Measurements from ENCODE around the gene ELK3.

Gene ELK3

DNA sequence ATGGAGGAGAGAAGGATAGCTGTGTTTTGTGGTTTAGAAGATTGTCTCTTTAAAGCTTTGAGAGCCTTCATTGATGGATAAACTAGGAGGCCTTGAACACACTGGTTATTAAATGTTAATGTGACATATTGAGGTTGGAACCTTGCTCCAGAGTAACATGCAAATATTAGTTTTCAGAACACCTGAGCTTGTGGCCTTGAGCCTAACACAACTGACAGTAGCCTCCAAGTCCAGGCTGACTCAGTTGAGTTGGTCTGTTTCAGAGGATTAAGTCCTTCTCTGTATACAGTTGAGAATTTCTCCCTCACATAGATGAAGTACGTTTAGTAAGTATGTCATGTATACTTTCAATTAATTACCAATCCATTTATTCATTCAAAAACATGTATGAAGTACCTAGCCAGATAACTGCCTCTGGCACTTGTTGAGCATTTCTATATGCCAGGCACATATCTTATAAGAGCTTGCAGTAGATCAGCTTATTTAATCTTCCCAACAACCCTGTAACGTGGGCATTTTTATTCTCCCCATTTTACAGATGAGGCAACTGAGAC lies 63.5 kb downstream of the ELK3 start:
- no peak for ATAC-seq
- TF ChIP-seq TOX (CRISPR knock-in tag; IDR thresholded peaks at IDR 0.05; ENCODE audit: borderline replicate concordance) (no peak), SNAI2 (CRISPR knock-in tag; IDR thresholded peaks at IDR 0.05) (no peak)

DNA sequence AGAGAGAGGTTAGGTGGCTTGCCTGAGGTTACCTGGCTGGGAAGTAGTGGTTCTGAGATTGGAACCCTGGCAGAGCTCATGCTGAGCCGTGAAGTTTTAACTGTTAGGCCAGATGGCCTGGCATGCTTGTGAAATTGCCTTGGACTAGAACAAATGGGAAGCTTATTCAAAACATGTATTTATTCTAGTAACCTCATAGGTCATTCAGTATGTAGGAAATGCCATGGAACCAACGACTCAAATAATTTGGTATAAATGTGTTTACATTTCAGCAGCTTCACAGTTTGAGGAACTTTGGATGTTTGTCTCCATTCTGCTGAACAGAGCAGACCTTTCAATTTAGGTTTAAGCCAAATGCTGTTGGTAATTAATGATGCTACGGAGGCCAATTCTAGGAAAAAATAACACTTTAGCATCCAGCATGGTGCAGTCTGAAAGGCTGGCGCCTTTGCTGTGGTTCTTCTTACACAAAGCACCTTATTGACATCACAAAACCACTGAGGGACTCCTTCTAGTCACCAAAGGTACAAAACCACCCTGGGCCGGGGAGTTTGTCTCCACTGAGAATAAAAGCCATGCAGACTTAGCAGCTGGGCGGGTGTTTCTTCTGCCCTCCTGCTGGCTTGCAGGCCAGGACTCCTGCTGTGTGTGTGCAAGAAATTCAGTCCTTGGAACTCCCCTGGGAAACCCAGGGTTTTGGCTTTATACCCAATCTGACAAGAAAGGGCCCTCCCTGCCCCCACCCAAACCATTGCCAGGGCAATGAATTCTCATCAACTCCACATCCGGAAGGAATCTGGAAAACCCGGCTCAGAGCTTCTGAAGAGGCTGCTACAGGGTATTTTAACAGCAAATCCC lies 64.2 kb downstream of the ELK3 start:
- no peak for ATAC-seq
- TF ChIP-seq ZFP3 (CRISPR knock-in tag; IDR thresholded peaks at IDR 0.05) (no peak), ZNF70 (CRISPR knock-in tag; IDR thresholded peaks at IDR 0.05) (no peak), CSDC2 (CRISPR knock-in tag; IDR thresholded peaks at IDR 0.05) (no peak)

- ATAC-seq = no peak
- no peak for TF ChIP-seq TSHZ2 (CRISPR knock-in tag; IDR thresholded peaks at IDR 0.05)
- no peak for TF ChIP-seq POU6F1 (CRISPR knock-in tag; IDR thresholded peaks at IDR 0.05; ENCODE audit: borderline replicate concordance, low read depth)
- TF ChIP-seq CSDC2 (CRISPR knock-in tag; IDR thresholded peaks at IDR 0.05) = no peak
- TF ChIP-seq ISL1 (CRISPR knock-in tag; IDR thresholded peaks at IDR 0.05) = no peak
- no peak for TF ChIP-seq ZNF8 (CRISPR knock-in tag; IDR thresholded peaks at IDR 0.05)
- TF ChIP-seq OSR1 (CRISPR knock-in tag; IDR thresholded peaks at IDR 0.05) = no peak
- no peak for TF ChIP-seq GLIS3 (CRISPR knock-in tag; IDR thresholded peaks at IDR 0.05)
- no peak for TF ChIP-seq BACH2 (CRISPR knock-in tag; IDR thresholded peaks at IDR 0.05; ENCODE audit: borderline replicate concordance)
- TF ChIP-seq RARB (CRISPR knock-in tag; IDR thresholded peaks at IDR 0.05) = no peak
- no peak for TF ChIP-seq TOX (CRISPR knock-in tag; IDR thresholded peaks at IDR 0.05; ENCODE audit: borderline replicate concordance)
- no peak for TF ChIP-seq TCF4 (CRISPR knock-in tag; IDR thresholded peaks at IDR 0.05; ENCODE audit: borderline replicate concordance)
- TF ChIP-seq ZFP30 (CRISPR knock-in tag; IDR thresholded peaks at IDR 0.05) = no peak
- TF ChIP-seq ZFP3 (CRISPR knock-in tag; IDR thresholded peaks at IDR 0.05) = no peak
- no peak for TF ChIP-seq ZNF70 (CRISPR knock-in tag; IDR thresholded peaks at IDR 0.05)
- no peak for TF ChIP-seq ARNTL (CRISPR knock-in tag; IDR thresholded peaks at IDR 0.05; ENCODE audit: borderline replicate concordance, low read depth)
- no peak for TF ChIP-seq CREB5 (CRISPR knock-in tag; IDR thresholded peaks at IDR 0.05; ENCODE audit: low read depth)
- TF ChIP-seq SNAI2 (CRISPR knock-in tag; IDR thresholded peaks at IDR 0.05) = no peak
These were observed 66.1 kb downstream of the ELK3 start for GRCh38 chr12:96260231-96260630.

GRCh38 chr12:96260644-96261043 lies 66.5 kb downstream of the ELK3 start:
- ATAC-seq = no peak
- TF ChIP-seq TCF4 (CRISPR knock-in tag; IDR thresholded peaks at IDR 0.05; ENCODE audit: borderline replicate concordance) = no peak
- TF ChIP-seq POU6F1 (CRISPR knock-in tag; IDR thresholded peaks at IDR 0.05; ENCODE audit: borderline replicate concordance, low read depth) = no peak
- TF ChIP-seq, protein P1, sequence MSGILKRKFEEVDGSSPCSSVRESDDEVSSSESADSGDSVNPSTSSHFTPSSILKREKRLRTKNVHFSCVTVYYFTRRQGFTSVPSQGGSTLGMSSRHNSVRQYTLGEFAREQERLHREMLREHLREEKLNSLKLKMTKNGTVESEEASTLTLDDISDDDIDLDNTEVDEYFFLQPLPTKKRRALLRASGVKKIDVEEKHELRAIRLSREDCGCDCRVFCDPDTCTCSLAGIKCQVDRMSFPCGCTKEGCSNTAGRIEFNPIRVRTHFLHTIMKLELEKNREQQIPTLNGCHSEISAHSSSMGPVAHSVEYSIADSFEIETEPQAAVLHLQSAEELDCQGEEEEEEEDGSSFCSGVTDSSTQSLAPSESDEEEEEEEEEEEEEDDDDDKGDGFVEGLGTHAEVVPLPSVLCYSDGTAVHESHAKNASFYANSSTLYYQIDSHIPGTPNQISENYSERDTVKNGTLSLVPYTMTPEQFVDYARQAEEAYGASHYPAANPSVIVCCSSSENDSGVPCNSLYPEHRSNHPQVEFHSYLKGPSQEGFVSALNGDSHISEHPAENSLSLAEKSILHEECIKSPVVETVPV (CRISPR knock-in tag; IDR thresholded peaks at IDR 0.05) = no peak
- no peak for TF ChIP-seq ESRRG (CRISPR knock-in tag; IDR thresholded peaks at IDR 0.05)
- TF ChIP-seq OSR1 (CRISPR knock-in tag; IDR thresholded peaks at IDR 0.05) = no peak
- no peak for TF ChIP-seq PPARA (CRISPR knock-in tag; IDR thresholded peaks at IDR 0.05; ENCODE audit: borderline replicate concordance)
- TF ChIP-seq SNAI2 (CRISPR knock-in tag; IDR thresholded peaks at IDR 0.05) = no peak
- TF ChIP-seq ARNTL (CRISPR knock-in tag; IDR thresholded peaks at IDR 0.05; ENCODE audit: borderline replicate concordance, low read depth) = no peak
- no peak for TF ChIP-seq CSDC2 (CRISPR knock-in tag; IDR thresholded peaks at IDR 0.05)
- no peak for TF ChIP-seq CREB5 (CRISPR knock-in tag; IDR thresholded peaks at IDR 0.05; ENCODE audit: low read depth)
- TF ChIP-seq TSHZ2 (CRISPR knock-in tag; IDR thresholded peaks at IDR 0.05) = no peak
- no peak for TF ChIP-seq ZFP30 (CRISPR knock-in tag; IDR thresholded peaks at IDR 0.05)
- TF ChIP-seq ISL1 (CRISPR knock-in tag; IDR thresholded peaks at IDR 0.05) = no peak
- no peak for TF ChIP-seq TOX (CRISPR knock-in tag; IDR thresholded peaks at IDR 0.05; ENCODE audit: borderline replicate concordance)
